GM21737 (cell line): ENCODE results near the gene MAB21L4.
"Not testable (repeated sequence)": the region's sequence is repeated elsewhere in the genome, so short reads cannot be mapped to it uniquely, and the experiment has no call there.

Experiments
- ATAC-seq: cut with Tn5 transposase; IDR thresholded peaks from one replicate; pipeline ENCODE4 v1.9.1; 2021; ENCODE audit warnings: mild to moderate bottlenecking, moderate library complexity; ENCODE audit not compliant: unreplicated experiment

Gene MAB21L4

GRCh38 chr2:240846309-240846708, 49.6 kb downstream of the MAB21L4 start:
- ATAC-seq = not testable (repeated sequence)

- no peak for ATAC-seq
Measured at GRCh38 chr2:240840435-240841060, 55.4 kb downstream of the MAB21L4 start.

- no peak for ATAC-seq
Measured at GRCh38 chr2:240839152-240840143, 56.5 kb downstream of the MAB21L4 start.

GRCh38 chr2:240837621-240838020, 58.3 kb downstream of the MAB21L4 start:
- ATAC-seq = no peak

- no peak for ATAC-seq
Measured at GRCh38 chr2:240836781-240837467, 59.0 kb downstream of the MAB21L4 start.
